H1 (cell line): ENCODE results near the gene CDK13. TPM values are rescaled to one million over a fixed set of nuclear protein-coding genes. Genes with fewer than 3 reads are reported as not detected.

ENCODE experiments used
- CHD7 ChIP-seq: fragments of 300-600 bp; sonication (generic); IDR thresholded peaks from 2 replicates; pipeline ENCODE4 v1.7.1; 2012; ENCODE audit warnings: low read length, moderate library complexity, mild to moderate bottlenecking, inconsistent platforms; ENCODE audit not compliant: insufficient replicate concordance
- RBBP5 ChIP-seq: IDR thresholded peaks from 2 replicates; pipeline ENCODE4 v1.7.1; 2012; ENCODE audit warnings: low read depth, mild to moderate bottlenecking, inconsistent platforms, low read length, moderate library complexity, borderline replicate concordance
- polyA plus RNA-seq, 7 experiments: library from polyadenylated mRNA; depleted of rRNA in 3 of 7; stranded (reverse) in 5 of 7; unstranded in 2 of 7; fragments of >200 nt in 5 of 7; fragments of 200-250 nt in 2 of 7; gene quantifications; 1 replicate in 5 of 7; 2 replicates in 1 of 7; 4 replicates in 1 of 7; pipeline versions ENCODE4 v1.2.1 to v1.2.3, GENCODE V29; 2011 to 2013; ENCODE audit warnings: missing spikeins in 2 of 7, mixed read lengths in 2 of 7
- total RNA-seq: library from RNA; stranded (reverse); fragmentation: NEBNext Ultra II Directional; extraction: Animal tissue kit (Norgen Biotek cat#: 25700); gene quantifications from 2 replicates; pipeline ENCODE4 v1.2.1, GENCODE V29; 2021

The CDK13 gene
- total and polyA plus RNA-seq, 2 of the 8 experiments (the other 6 are each of a cell fraction or from before 2014, with no cell fraction given): 22.6 to 49.5 TPM

DNA sequence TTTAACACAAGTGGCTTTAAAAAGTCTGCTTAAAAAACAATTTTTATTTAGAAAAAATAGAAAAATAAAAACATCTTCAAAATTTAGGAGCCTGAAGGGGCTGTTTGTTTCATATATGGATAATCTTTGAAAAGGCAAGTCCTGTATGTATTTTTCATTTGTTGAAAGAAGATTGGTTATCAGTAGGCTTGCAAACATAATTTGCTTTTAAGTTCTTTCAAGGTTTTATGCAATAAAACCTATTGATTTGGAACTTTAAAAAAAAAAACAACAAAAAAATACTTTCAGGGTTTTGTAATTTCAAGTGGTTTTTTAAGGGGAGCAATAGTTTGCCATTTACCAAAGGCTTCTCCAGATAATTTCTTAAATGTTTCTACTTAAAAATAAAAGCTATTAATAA lies 148.8 kb downstream of the CDK13 start (continued):
- TF ChIP-seq CHD7 (no peak), RBBP5 (no peak)
